LNCaP clone FGC (cell line): Measurements from ENCODE around the gene ZNF618.

Source experiments
- DNase-seq: peaks from one replicate; pipeline ENCODE4 v3.0.0-alpha.2; 2011; ENCODE audit warnings: low read depth
- H3K4me3 ChIP-seq: 2 replicates; pipeline ENCODE4 v1.5.1; 2011; ENCODE audit warnings: mild to moderate bottlenecking, low read depth, low read length, control low read depth
- CTCF ChIP-seq: IDR thresholded peaks from 2 replicates; pipeline ENCODE4 v1.5.1; 2012; ENCODE audit warnings: mild to moderate bottlenecking; ENCODE audit not compliant: control insufficient read depth, insufficient read depth; ENCODE audit errors: extremely low read depth

The ZNF618 gene

GRCh38 chr9:113990975-113991471 is 114.9 kb downstream of the ZNF618 start:
- H3K4me3 ChIP-seq = no peak overlapping the region
- no peak for DNase-seq
- TF ChIP-seq CTCF = no peak

- DNase-seq = no peak
- TF ChIP-seq CTCF = no peak
Measured at GRCh38 chr9:113991714-113992113, 115.6 kb downstream of the ZNF618 start.

DNA sequence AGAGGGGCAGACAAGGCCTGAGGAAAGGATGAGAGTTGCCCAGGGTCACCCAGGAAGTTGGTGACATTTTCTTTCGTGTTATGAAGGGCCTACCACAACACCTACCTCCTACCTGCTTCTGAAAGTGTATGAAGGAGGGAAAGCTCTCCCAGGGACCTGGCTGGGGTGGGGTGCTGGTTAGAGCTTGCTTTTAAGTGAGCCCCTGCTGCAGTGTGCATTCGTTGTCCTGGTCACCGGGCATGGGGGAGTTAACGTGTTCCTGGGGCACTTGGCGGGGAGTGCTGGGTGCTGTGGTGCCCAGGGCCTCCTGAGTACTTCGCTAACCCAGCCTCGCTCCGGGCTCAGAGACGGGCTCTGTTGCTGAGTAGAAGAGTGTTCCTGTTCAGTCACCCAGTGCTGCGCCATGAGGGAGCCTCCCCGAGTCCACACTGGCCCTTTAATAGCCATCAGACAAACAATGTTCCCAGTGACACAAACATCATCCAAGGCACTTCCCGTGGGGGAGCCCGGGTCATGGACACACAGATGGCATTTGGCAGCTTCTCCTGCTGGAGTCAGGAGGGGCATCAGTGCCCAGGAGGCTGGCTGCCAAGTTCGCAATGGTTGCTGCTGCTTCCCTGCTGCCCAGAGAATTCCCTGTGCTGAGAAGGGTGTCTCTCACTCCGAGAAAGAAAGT is 116.3 kb downstream of the ZNF618 start:
- no peak for TF ChIP-seq CTCF
- H3K4me3 ChIP-seq = no peak overlapping the region
- DNase-seq = peak; percentile 68

More at GRCh38 chr9:113991714-113992113, 115.6 kb downstream of the ZNF618 start:
- H3K4me3 ChIP-seq = no peak overlapping the region

DNA sequence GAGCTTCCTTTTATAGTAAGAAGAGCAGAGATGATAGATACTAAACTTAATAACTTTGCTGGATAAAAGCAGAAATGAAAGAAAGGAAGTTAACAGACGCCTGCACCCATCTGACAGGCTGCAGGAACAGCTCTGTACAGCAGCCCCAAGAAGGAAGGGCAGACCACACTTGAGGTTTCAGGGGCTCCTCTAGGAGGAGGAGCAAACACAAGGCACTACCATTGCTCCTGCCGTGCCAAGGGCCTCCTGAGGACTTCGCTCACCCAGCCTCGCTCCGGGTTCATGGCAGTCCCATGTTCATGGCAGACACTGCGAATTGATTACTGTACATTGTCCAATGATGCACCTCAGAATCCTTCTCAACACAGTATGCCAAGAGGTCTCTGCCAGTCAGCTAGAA is 116.9 kb downstream of the ZNF618 start:
- H3K4me3 ChIP-seq = no peak overlapping the region
- no peak for TF ChIP-seq CTCF
- no peak for DNase-seq

DNA sequence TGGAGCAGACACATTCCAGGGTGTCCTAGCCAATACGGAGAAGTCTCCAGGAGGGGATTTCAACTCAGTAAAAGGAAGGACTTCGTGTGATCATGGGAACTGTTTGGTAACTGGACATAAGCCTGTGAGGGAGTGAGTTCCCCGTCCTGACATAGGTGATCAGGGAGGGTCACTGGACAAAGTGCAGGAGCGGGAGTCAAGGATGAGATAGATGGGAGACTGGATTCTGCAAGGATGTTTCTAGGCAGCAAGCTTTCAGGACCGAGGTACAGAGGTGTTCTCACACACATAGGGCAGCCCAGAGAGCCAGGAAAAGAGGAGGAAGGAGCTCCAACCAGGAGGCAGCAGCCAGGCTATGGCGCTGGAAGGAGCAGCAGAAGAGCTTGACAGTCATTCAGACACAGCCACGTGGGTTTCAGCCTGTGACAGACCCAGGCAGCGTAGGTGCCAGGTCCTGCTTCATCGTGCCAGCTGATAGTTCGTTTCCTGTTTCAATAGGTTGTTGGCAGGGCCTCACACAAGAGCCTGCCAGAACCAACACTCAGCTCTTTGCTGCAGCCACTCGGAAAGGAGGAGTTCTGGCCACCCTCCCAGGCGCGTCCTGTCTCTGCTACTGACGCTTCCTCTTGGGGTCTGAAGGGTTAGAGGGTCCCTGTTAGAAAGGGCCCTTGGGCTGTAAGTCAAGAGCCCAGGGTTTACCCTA is 117.9 kb downstream of the ZNF618 start:
- no peak overlapping the region for H3K4me3 ChIP-seq
- peak; percentile 98 for DNase-seq
- no peak for TF ChIP-seq CTCF

DNA sequence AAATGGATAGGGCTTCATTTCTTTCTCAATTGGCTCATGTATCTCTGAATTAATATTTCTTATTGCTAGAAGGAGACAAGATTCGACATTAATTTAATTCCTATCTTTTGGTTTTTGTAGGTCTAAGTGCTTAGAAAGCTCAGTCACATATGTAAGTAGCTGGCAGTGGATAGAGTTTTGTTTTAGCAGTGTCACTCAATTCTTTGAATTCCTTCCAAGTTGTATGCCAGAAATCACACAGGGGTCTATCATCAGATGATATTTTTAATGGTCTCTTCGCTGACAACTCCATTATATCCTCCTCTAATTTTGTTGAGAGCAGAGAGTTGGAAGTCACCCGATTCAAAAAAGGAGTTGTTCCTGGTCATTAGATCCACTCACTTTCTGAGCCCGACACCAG is 119.3 kb downstream of the ZNF618 start:
- DNase-seq = no peak
- no peak for TF ChIP-seq CTCF
- H3K4me3 ChIP-seq = no peak overlapping the region
